ENCODE results near the gene PANX1.

The PANX1 gene

DNA sequence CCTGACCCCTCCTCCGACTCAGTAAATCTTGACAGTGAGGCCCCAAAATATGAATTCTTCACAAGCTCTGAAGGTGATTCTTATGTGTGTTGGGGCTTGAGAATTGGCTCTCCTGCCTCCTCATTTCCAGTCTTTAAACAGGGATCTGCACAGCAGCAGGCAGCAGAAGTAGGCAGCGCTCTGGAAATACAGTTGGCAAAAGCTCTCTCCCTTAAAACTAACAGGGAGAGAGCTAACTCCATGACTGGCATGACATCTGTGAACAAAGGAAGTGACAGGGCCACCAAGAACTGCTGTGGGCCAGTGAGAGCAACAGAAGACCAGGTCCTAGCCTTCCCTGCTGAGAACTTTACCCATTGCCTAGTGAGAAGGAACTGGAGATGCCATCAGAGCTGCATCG, 70.1 kb downstream of the PANX1 start:
- no peaks in the 10 kb centered on the region for H3K4me1 ChIP-seq (ENCODE audit: insufficient read depth, insufficient read length)
- no peaks in the 10 kb centered on the region for H3K36me3 ChIP-seq (ENCODE audit: insufficient read depth, insufficient read length, low read length)
- no peaks in the 10 kb centered on the region for H3K9me3 ChIP-seq (ENCODE audit: insufficient read depth, low read length)
- no peaks in the 10 kb centered on the region for H3K27me3 ChIP-seq (ENCODE audit: insufficient read depth, insufficient read length)
- no peak for TF ChIP-seq YY1 (IDR thresholded peaks at IDR 0.05; ENCODE audit: insufficient read depth, insufficient read length)
- no peak for TF ChIP-seq SUZ12 (IDR thresholded peaks at IDR 0.05; ENCODE audit: extremely low read depth, insufficient read depth, insufficient read length)
- no peak overlapping the region for H3K4me3 ChIP-seq (ENCODE audit: insufficient read length, low read depth)
- no peak overlapping the region for H3K9ac ChIP-seq (ENCODE audit: insufficient read length, low read depth)
- no peak for DNase-seq (ENCODE audit: low read depth, low spot score)

DNA sequence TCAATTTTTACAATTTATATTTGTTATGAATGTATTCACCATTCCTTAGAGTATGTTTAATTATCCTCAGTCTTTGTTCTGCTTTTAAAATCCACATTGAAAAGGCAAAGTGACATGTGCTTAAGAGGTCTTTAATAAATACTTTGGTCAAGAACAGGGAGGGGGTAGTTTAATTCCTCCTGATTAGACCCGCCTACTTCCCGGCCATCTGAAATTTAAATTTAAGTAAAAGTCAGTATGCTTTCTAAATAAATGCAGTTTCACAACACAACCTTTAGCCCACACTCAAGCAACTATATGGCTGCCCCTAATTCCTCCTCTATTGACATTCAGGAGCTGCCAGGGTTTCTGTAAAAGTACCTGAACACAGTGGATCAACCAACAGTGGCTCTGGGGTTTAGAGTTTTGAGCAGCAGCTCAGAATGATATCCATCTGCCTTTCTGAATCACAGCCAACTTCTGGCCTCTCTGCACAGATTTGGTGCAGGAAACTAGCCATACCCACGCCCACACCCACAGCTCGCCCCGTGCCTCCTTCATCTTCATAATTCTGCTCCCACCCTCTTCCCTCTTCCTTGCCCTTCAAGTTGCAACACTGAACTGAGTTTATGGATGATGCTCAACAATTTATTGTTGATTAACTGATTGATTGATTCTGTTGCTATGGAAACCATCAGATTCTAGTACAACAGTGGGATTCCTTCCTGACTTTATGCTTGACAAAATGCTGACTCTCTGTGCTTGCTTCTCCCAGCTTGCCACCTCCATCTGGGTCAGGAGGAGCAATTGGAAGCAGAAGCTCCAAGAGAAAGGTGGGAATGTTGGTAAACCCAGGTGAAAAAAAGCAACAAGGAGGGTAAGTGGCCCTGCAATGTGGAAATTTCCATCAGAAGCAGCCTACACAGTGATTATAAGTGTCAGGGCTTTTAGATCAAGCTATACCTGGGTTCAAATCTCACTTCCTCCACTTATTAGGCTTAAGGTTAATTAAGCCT, 70.8 kb downstream of the PANX1 start:
- Histone ChIP-seq H3K9me3 (ENCODE audit: insufficient read depth, low read length) (no peaks in the 10 kb centered on the region), H3K27me3 (ENCODE audit: insufficient read depth, insufficient read length) (no peaks in the 10 kb centered on the region), H3K4me3 (ENCODE audit: insufficient read length, low read depth) (no peak overlapping the region), H3K9ac (ENCODE audit: insufficient read length, low read depth) (no peak overlapping the region), H3K4me1 (ENCODE audit: insufficient read depth, insufficient read length) (no peaks in the 10 kb centered on the region), H3K36me3 (ENCODE audit: insufficient read depth, insufficient read length, low read length) (no peaks in the 10 kb centered on the region)
- no peak for DNase-seq (ENCODE audit: low read depth, low spot score)
- TF ChIP-seq YY1 (IDR thresholded peaks at IDR 0.05; ENCODE audit: insufficient read depth, insufficient read length): no peak
- no peak for TF ChIP-seq ZNF274 (IDR thresholded peaks at IDR 0.05; ENCODE audit: low read depth, low read length)
- no peak for TF ChIP-seq SUZ12 (IDR thresholded peaks at IDR 0.05; ENCODE audit: extremely low read depth, insufficient read depth, insufficient read length)

DNA sequence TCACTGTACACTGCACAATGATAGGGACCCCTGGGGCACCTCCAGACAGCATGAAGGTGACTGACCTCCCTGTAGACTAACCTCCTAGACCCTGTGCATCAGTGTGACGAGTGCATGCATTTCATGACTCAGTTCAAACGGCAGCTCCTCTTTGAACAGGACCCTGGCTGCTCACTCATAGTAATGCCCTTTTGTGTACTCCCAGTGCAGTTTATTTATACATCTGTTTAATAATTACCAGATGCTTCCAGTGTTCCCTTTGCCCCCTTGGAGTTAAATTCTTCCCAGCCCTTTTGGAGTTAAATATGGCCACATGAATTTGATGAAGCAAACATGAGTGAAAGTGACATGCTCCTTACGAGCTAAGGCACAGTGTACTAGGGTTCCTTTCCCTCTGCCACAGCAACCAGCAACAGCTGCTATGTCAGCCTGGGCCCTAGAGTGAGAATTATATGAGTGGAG, 72.4 kb downstream of the PANX1 start:
- Histone ChIP-seq H3K4me3 (ENCODE audit: insufficient read length, low read depth) (no peak overlapping the region), H3K9me3 (ENCODE audit: insufficient read depth, low read length) (no peaks in the 10 kb centered on the region), H3K27me3 (ENCODE audit: insufficient read depth, insufficient read length) (no peaks in the 10 kb centered on the region), H3K9ac (ENCODE audit: insufficient read length, low read depth) (no peak overlapping the region), H3K4me1 (ENCODE audit: insufficient read depth, insufficient read length) (no peaks in the 10 kb centered on the region), H3K36me3 (ENCODE audit: insufficient read depth, insufficient read length, low read length) (no peaks in the 10 kb centered on the region)
- no peak for DNase-seq (ENCODE audit: low read depth, low spot score)
- TF ChIP-seq SUZ12 (IDR thresholded peaks at IDR 0.05; ENCODE audit: extremely low read depth, insufficient read depth, insufficient read length) (no peak), ZNF274 (IDR thresholded peaks at IDR 0.05; ENCODE audit: low read depth, low read length) (no peak), YY1 (IDR thresholded peaks at IDR 0.05; ENCODE audit: insufficient read depth, insufficient read length) (no peak)

DNA sequence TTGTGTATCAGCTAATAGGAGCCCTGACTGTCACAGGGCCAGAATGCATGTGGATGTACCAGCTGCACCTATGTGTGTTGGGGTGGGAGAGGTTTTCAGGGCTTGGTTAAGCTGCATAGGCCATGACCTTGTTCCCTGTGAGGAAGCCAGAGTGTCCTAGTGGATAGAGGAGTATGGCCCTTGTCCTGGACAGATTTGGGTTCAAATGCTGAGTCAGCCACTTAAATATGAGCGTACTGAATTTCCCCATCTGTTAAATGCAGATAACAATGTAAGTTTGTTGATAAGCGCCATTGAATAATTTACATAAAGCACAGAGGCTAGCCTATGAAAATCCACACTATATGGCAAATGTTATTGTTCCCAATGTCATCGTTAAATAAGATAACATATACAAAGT, 74.4 kb downstream of the PANX1 start:
- Histone ChIP-seq H3K4me3 (ENCODE audit: insufficient read length, low read depth) (no peak overlapping the region), H3K9ac (ENCODE audit: insufficient read length, low read depth) (no peak overlapping the region), H3K9me3 (ENCODE audit: insufficient read depth, low read length) (no peaks in the 10 kb centered on the region), H3K36me3 (ENCODE audit: insufficient read depth, insufficient read length, low read length) (no peaks in the 10 kb centered on the region), H3K27me3 (ENCODE audit: insufficient read depth, insufficient read length) (no peaks in the 10 kb centered on the region), H3K4me1 (ENCODE audit: insufficient read depth, insufficient read length) (no peaks in the 10 kb centered on the region)
- DNase-seq (ENCODE audit: low read depth, low spot score): no peak
- TF ChIP-seq YY1 (IDR thresholded peaks at IDR 0.05; ENCODE audit: insufficient read depth, insufficient read length): no peak
- TF ChIP-seq ZNF274 (IDR thresholded peaks at IDR 0.05; ENCODE audit: low read depth, low read length): no peak
- no peak for TF ChIP-seq SUZ12 (IDR thresholded peaks at IDR 0.05; ENCODE audit: extremely low read depth, insufficient read depth, insufficient read length)

DNA sequence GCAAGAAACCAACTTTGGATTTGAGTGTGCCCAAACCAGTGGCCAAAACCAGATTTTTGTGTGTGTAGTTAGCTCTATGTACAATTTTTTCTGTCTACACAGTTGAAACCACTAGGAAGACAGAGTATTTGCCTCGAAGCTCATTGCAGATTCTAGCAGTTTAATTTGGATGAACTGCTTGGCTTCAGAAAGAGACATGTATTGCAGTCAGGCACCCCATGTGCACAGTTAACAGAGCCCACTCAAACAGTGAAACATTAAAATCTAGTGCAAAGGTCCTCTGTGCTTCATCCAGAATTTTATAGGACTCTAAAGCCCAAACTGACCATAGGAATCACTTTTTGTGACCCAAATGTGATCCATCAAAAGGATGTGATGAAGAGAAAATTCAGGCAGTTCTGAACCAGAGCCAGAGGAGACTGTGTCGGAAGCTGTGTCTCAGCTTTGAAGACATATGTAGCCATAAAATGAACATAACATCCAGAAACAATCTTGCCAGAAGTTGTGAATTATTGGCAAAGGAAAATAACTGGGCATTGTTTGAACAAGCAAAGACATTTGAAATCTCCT, 82.7 kb downstream of the PANX1 start:
- H3K4me3 ChIP-seq (ENCODE audit: insufficient read length, low read depth): no peak overlapping the region
- DNase-seq (ENCODE audit: low read depth, low spot score): no peak
- TF ChIP-seq SUZ12 (IDR thresholded peaks at IDR 0.05; ENCODE audit: extremely low read depth, insufficient read depth, insufficient read length) (no peak), ZNF274 (IDR thresholded peaks at IDR 0.05; ENCODE audit: low read depth, low read length) (no peak), YY1 (IDR thresholded peaks at IDR 0.05; ENCODE audit: insufficient read depth, insufficient read length) (no peak)
- H3K36me3 ChIP-seq (ENCODE audit: insufficient read depth, insufficient read length, low read length): no peaks in the 10 kb centered on the region
- H3K27me3 ChIP-seq (ENCODE audit: insufficient read depth, insufficient read length): no peaks in the 10 kb centered on the region
- H3K4me1 ChIP-seq (ENCODE audit: insufficient read depth, insufficient read length): no peaks in the 10 kb centered on the region
- no peak overlapping the region for H3K9ac ChIP-seq (ENCODE audit: insufficient read length, low read depth)
- H3K9me3 ChIP-seq (ENCODE audit: insufficient read depth, low read length): no peaks in the 10 kb centered on the region

DNA sequence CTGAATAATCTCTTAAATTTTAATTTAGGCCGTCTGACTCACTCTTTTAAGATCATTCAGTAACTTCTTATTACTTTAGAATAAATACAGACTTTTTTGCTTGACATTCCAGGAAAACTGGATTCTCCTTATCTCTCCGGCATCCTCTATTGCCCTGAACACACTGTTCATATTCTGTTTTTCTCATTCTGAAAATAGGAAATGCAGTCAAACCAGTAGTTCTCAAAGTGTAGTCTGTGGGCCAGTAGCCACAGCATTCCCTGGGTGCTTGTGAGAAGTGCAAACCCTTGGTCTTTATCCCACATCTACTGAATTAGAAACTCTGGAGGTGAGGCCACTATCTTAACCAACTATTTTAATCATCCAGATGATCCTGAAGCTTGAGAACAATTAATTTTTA, 84.3 kb downstream of the PANX1 start:
- H3K4me1 ChIP-seq (ENCODE audit: insufficient read depth, insufficient read length): no peaks in the 10 kb centered on the region
- H3K9me3 ChIP-seq (ENCODE audit: insufficient read depth, low read length): no peaks in the 10 kb centered on the region
- no peaks in the 10 kb centered on the region for H3K27me3 ChIP-seq (ENCODE audit: insufficient read depth, insufficient read length)
- H3K4me3 ChIP-seq (ENCODE audit: insufficient read length, low read depth): no peak overlapping the region
- TF ChIP-seq SUZ12 (IDR thresholded peaks at IDR 0.05; ENCODE audit: extremely low read depth, insufficient read depth, insufficient read length): no peak
- no peak for TF ChIP-seq ZNF274 (IDR thresholded peaks at IDR 0.05; ENCODE audit: low read depth, low read length)
- no peak for TF ChIP-seq YY1 (IDR thresholded peaks at IDR 0.05; ENCODE audit: insufficient read depth, insufficient read length)
- H3K9ac ChIP-seq (ENCODE audit: insufficient read length, low read depth): no peak overlapping the region
- no peak for DNase-seq (ENCODE audit: low read depth, low spot score)
- no peaks in the 10 kb centered on the region for H3K36me3 ChIP-seq (ENCODE audit: insufficient read depth, insufficient read length, low read length)

DNA sequence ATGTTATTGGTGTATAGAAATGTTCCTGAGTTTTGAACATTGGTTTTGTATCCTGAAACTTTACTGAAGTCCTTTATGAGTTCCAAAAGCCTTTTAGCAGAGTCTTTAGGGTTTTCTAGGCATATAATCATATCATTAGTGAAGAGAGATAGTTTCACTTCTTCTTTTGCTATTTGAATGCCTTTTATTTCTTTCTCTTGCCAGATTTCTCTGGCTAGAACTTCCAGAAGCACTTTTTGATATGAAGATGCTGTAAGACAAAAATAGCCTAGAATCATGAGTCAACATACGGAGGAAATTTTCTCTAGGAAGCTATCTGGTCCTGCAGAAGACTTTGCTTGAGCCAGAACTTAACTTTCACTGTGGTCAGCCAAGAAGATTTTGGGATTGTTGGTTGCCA, 89.1 kb downstream of the PANX1 start:
- no peaks in the 10 kb centered on the region for H3K27me3 ChIP-seq (ENCODE audit: insufficient read depth, insufficient read length)
- TF ChIP-seq ZNF274 (IDR thresholded peaks at IDR 0.05; ENCODE audit: low read depth, low read length): no peak
- no peak for TF ChIP-seq SUZ12 (IDR thresholded peaks at IDR 0.05; ENCODE audit: extremely low read depth, insufficient read depth, insufficient read length)
- no peak for TF ChIP-seq YY1 (IDR thresholded peaks at IDR 0.05; ENCODE audit: insufficient read depth, insufficient read length)
- no peak for DNase-seq (ENCODE audit: low read depth, low spot score)
- no peak overlapping the region for H3K9ac ChIP-seq (ENCODE audit: insufficient read length, low read depth)
- H3K36me3 ChIP-seq (ENCODE audit: insufficient read depth, insufficient read length, low read length): no peaks in the 10 kb centered on the region
- no peaks in the 10 kb centered on the region for H3K4me1 ChIP-seq (ENCODE audit: insufficient read depth, insufficient read length)
- no peak overlapping the region for H3K4me3 ChIP-seq (ENCODE audit: insufficient read length, low read depth)
- peaks cover 12% of the 10 kb centered on the region for H3K9me3 ChIP-seq (ENCODE audit: insufficient read depth, low read length)
